Stimulated activated CD8-positive, alpha-beta memory T cell treated with anti-CD3 and anti-CD28 coated beads, Interleukin-2, amount 100 ng/mL, for 1 hour (primary cell): ENCODE data around the gene FLVCR2.

Experiments used
- DNase-seq, 2 donors: peaks; one replicate each; pipeline ENCODE4 v3.0.0-alpha.2; 2020; ENCODE audit warnings: low read depth in 2 of 2

Gene FLVCR2, protein sequence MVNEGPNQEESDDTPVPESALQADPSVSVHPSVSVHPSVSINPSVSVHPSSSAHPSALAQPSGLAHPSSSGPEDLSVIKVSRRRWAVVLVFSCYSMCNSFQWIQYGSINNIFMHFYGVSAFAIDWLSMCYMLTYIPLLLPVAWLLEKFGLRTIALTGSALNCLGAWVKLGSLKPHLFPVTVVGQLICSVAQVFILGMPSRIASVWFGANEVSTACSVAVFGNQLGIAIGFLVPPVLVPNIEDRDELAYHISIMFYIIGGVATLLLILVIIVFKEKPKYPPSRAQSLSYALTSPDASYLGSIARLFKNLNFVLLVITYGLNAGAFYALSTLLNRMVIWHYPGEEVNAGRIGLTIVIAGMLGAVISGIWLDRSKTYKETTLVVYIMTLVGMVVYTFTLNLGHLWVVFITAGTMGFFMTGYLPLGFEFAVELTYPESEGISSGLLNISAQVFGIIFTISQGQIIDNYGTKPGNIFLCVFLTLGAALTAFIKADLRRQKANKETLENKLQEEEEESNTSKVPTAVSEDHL

DNA sequence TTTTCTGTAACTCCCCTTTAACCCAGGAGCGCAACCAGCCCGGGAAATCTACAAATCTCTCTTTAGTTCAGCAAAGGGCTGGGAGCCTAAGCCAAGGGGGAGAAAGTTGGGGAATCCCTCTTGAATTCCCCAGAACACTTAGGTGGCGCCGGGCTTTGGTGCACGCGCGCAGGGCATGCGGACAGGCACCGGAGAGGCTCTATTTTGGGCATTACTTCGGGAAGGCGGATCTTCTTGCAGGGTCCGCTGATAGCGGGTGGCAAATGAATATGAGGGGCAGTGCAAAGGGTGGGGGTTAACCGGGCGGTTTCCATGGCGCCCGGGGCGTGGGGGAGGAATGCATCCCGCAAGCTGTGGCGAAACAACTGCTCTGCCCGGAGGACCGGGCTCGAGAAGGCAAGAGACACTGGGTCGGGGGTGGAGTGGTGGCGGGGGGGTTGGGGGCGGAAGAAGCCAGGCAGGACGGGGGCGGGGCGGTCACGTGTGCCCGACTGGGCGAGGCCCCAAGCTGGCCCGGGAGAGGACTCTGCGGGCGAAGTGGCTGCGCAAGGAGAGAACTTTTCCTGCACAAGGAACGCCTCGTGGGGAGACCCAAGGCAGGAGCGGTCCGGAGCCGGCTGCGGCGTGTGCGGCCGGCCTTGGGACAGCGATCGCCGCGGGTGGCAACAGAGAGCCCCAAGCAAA lies at the start of gene FLVCR2:
Gene FLVCR2 (plus strand): TSS at position 519 of the 684 bp plus-strand sequence. CDS start 353 bp downstream, outside the sequence.
- DNase-seq: peak; percentile 23 to 37

DNA sequence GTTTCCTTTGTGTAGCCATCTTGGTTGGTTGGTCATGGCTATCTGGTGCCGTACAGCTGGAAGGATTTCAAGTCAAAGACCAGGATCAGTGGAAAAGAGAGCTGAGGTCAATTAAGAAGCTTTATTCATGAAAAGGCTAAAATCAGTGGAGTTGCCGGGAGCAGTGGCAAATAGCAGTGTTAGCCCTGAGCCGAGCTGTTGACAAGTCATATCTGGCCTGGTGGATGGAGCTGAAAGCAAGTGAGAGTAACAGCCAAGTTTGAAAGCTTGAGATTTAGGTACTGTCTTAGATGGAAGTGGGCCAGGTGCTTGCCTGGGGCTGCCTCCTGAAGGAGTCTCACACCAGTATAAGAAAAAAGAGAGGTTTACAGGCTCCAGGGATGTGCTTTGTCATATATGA lies 47.2 kb upstream of the FLVCR2 start:
- DNase-seq: no peak

DNA sequence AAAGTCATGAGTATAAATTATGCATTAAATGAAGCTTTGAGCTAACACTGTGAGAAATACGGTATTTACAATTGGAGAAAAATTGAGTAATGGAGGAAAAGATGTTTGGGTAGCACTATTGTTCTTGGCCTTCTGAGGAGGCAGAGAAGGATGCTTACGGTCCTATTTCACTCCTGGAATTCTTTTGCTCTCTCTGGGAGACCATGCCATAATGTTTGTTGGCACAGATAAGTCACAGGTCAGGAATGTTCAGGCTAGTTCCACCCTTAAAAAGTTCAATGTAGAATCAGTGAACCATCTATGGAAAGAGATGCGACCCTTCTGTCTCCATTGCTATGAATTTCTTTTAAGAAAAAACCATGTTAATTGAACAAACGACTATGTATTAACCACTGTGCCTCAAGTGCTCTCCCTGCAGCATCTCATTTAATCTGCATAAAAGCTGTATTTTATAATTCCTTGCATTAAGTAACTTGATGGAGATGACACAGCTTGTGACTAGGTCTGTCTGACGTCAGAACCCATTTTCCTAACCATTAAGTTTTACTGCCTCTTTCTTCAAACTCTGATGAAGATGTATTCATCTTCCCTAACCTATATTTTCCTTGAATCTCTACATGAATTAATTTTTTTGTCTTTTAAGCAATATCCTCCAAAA lies 46.6 kb upstream of the FLVCR2 start:
- no peak for DNase-seq

DNA sequence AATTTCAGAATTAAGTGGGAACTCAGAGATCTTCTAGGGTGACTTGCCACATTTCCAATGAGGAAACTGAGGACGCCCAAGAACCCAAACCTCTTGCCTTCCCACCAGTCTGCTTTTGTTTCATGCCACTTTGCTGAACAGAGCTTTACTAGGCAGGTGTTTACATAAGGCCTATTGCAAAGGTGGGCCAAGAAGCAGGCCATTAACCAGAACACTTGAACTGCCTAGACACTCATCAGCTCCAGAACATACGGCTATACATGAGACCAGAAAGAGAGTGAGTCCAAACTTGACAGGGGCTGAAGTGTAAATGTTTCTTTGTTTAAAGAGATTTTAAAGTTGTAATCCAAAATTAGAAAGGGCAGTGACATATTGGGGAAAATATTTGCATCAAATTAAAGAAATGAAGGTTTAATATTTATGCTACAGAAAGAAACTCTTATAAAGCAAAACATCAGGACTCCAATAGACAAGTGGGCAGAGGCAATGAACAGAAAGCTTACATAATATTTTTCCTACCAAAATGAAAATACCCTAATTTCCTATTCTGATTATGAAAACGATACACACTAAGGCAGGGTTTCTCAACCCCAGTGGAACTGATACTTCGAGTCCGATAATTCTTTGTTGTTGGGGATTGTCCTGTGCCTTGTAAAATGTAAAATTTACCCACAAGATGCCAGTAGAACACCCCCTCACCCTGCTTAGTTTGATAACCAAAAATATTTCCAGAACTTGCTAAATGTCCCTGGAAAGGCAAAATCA lies 44.4 kb upstream of the FLVCR2 start:
- no peak for DNase-seq

DNA sequence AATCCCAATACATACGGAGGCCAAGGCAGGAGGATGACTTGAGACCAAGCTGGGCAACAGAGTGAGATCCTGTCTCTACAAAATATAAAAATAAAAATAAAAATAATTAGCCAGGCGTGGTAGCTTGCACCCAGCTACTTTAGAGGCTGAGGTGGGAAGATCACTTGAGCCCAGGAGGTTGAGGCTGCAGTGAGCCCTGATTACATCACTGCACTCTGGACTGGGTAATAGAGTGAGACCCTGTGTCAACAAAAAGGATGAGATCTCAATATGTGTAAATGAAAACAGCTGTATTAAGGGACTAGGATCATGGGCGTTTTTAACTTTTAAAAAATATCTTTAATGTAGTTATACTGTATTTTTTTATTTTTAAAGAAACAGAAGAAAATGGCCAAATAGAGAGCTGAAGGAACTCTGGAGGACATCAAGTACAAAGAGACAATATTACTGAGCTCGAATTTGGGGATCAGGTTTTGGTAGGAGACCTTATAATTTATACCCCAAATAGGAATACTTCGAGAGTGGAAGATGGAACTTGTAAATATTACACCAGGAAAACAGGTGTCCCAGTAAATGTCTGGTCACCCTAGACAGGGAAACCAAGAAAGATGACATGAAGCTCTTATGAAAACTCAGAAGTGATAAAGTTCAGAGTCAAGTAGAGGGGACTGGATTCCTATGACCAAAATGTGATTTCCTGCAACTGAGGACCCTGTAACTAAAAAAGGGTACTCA lies 43.1 kb upstream of the FLVCR2 start:
- no peak for DNase-seq

DNA sequence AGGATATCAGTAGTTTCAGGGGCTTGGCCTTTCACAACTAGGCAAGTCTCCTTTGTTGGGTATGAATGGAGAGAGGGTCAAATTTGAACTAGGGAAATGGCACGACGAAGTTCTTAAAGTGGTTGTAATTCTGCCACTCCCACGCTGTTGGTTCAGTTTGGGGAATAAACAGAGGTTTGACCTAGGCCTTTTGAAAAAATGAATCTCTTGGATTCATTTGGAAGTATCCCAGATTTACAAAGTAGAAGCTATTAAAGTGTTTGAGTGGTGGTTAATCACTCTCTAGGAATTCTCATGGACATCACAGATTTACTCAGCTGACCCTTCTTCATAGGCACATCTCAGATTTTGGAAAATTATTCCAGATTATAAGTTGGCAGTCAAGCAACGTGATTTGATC lies 41.3 kb upstream of the FLVCR2 start:
- no peak for DNase-seq

DNA sequence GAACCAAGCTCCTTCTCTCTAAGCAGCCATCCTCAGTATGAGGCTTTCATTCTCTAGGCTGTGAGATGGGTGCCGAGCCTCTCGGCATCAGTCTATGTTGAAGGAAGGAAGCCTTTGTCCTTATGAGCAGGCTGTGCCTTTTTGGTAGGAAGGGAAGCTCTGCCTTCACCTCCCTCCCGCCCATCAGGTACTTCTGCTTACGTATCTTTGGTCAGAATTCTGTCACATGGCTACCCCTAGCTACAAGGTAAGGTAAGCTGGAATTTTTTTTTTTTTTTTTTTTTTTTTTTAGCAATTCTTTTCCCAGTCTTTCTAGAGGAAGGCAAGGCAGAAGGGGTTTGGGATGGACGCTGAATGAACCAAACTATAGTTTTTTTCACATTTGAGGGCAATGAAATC lies 39.3 kb upstream of the FLVCR2 start:
- DNase-seq: no peak

DNA sequence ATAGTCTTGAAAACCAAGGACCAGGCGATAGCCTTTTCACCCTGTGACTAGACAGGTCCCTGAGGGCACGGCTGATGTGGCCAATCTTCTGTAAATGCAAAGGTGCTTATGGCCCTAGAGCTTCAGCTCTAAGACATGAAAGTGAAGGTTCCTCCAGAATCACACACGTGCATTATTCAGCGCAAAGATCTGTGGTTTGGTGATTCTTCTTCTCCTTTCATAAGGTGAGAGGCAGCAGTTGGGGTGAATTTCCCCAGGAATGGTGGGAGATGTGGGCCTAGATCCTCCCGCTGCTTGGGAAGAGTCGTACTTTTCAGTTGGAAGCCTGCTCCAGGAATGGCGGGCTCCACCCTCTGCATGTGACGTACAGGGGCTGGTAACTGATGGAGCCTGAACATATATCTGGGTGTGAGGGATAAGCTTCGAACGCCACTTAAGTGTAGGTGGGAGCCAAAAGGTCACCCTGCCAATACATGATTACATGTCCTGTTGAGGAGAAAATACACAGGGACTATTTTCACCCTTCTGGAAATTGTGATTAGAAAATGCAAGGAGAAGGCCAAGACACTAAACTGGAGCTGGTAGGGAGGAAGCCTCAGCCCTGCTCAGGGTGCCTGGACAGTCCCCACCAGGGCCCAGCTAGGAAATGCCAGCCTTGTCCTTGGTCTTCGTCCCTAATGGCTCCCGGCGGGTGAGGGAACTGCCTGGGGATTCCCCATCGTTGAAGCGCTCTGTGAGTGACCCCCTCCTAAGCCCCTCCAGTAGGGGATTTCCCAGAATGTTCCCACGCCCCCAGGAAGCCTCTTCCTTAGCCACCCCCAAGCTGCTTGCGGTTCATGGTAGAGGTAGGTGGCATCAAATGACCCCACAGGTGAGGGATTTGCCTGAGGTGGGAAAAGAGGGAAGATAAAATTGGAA lies 38.6 kb upstream of the FLVCR2 start:
- no peak for DNase-seq

DNA sequence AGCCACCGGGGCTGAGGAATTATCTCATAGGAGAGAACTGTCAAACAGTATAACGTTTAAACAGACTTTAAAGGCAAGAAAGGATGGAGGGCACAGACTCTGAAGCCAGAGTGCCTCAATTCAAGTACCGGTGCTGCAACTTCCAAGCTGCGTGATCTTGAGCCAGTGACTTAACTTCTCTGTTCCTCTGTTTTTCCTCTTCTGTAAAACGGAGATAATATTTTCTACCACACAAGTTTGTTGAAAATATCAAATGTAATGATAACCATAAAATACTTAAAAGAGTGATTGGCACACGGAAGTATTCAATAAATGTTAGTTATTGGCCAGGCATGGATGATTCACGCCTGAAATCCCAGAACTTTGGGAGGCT lies 38.0 kb upstream of the FLVCR2 start:
- DNase-seq: no peak

DNA sequence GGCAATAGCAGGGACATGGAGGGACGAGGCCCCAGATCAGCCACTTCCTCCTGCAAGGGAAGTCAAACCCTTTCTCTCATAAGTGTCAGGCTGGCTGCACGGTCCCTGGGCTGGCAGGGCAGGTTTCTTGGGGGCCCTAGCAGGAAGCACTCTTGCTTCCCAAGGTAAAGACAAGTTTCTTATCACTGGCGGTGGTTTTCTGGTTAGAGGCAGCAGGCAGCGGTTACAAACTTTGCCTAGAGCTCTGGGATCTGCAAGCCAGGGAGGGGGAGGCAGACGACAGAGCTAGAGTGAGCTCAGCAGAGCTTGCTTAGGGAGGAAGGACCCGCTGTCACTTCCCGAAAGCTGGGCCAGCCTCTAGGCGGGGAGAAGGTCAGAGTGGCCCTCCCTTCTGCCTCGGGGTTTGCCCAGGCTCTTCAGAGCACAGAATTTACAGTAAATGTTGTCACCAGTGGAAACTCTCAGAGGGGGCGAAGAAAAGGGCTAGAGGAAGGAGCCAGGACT lies 35.8 kb upstream of the FLVCR2 start:
- DNase-seq: peak; percentile 51 to 54

DNA sequence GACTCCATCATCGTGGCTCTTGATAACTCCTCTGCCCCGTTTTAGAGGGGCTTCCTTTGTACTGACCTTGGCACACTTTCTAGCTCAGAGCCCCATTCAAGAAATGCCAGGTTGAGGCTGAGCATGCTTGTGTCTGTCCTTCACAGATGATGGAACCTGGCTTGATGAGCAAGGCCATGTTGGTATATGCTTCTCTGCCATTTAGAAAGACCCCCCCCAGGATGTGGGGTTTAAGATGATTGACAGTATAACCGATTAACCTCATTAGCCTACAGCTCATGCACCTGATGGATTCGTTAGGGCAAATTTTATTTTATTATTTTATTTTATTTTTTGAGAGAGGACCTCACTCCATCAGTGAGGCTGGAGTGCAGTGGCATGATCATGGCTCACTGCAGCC lies 35.2 kb upstream of the FLVCR2 start:
- no peak for DNase-seq

DNA sequence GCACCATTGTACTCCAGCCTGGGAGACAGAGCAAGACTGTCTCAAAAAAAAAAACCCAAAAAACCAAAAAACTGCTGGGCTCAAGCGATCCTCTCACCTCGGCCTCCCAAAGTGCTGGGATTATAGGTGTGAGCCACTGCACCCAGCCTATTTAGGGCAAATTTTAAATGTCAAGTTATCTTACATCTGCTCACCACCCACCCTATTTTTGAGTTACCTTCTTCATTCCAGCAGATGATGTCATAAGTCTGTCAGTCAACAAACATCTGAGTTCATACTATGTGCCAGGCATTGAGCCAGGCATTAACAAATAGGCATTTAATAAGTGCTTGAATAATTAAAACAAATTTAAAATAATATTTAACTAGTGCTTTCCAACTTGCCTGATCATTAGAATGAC lies 34.6 kb upstream of the FLVCR2 start:
- no peak for DNase-seq

DNA sequence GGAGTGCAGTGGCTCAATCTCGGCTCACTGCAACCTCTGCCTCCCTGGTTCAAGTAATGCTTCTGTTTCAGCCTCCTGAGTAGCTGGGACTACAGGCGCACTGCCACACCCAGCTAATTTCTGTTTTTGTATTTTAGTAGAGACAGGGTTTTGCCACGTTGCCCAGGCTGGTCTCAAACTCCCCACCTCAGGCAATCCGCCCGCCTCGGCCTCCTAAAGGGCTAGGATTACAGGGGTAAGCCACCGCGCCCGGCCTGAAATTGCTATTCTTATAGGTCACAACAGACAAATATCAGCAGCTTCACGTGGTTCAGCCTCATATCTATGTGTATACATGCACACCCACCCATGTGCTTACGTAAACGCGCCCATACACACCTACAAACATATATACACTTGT lies 32.5 kb upstream of the FLVCR2 start:
- no peak for DNase-seq

DNA sequence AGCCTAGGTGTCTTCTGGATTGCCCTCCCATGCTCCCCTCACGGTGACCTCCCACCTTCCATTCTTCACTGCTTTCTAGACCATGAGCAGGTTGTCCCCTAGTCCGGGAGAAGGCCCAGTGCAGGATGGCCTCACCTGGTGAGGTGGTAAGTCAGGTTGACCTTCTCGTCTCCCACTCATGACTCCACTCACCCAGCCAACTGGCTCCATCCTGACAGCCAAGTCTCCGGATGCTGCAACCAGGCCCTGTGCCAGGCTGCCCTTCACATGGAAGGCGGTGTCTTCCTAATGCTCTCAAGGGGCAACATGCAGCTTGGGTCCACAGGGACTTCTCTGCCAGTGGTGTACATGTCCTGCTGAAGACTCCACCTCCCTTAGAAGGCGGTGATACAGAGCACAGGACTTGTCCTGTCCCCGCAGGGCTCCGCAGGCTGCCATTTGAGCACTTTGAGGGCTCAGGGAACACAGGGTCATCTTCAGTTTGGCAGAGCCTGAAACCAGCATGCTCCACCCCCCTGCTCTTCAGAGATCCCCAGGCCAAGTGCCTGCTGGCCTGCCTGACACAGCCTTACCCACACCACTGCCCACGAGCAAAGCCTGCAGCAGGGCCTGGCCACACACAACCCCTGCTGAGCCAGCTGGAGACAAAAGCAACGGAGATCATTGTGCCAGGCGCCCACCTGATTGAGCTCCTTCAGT lies 30.7 kb upstream of the FLVCR2 start:
- no peak for DNase-seq

DNA sequence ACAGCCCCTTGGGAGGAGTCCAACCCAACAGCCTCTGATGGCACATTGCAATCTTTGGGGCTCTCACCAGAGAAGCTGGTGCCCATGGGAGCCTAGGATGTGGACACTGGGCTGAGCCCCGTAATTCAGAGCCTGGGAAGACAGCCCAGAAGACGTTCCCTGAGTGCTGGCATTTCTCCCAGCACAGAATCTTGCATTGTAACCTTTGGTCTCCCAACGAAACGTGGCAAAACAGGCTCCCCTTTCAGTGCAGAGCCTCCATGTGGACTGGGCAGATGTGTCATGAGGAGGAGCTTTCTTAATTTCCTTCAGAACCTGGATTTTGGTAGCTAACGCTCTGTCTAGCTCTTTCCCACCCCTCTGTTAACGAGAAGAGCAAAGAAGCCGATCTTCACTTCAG lies 29.9 kb upstream of the FLVCR2 start:
- DNase-seq: no peak

DNA sequence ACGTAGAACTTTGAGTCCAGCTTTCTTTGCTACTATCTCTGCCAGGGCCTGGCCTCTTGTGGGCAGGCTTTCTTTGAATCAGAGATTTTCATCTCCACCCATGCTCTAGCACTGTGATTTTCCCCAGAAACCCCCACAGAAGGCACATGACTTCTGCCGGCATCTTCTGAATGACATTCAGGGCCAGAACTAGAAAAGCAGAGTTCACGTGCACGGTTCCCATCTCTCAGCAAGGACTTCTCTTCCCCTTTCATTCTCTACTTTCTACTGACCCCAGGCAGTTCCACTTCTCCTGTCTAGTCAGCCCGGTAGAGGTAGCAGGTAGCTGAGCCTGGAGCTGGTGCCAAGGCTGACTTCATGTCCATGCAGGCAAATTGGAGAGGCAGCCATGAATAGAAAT lies 29.3 kb upstream of the FLVCR2 start:
- DNase-seq: no peak

DNA sequence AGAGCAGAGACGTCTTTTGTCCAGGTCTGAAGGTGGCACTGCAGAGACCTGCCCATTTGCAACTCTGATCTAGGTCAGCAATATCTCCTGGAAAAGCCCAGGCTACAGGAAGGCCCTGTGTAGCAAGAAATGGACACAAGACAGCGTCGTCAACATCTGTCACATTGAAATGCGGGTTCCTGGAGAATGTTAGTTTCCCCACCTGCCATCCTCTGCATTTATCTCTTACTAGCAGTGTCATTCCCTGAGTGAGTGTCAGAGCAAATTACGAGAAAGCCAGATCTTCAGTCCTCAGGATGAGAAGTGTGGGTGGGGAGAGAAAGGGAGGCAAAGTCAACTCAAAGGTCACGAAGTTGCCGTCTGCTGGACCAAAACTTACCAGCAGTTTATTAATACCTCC lies 27.4 kb upstream of the FLVCR2 start:
- DNase-seq: no peak

DNA sequence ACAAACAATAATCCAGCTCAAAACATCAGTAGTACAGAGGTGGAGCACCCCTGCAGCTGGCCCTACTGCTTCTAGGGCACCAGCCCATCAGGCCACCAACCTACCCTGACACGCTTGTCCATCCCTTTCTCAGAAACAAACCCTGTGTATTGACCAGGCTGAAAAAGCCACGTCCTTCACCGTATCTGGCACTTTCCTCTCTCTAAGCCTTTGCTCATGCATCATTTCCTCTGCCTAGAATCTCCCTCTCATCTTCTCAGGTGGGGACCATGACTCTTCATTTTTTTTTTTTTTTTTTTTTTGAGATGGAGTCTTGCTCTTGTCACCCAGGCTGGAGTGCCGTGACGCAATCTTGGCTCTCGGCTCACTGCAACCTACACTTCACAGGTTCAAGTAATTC lies 25.3 kb upstream of the FLVCR2 start:
- no peak for DNase-seq

DNA sequence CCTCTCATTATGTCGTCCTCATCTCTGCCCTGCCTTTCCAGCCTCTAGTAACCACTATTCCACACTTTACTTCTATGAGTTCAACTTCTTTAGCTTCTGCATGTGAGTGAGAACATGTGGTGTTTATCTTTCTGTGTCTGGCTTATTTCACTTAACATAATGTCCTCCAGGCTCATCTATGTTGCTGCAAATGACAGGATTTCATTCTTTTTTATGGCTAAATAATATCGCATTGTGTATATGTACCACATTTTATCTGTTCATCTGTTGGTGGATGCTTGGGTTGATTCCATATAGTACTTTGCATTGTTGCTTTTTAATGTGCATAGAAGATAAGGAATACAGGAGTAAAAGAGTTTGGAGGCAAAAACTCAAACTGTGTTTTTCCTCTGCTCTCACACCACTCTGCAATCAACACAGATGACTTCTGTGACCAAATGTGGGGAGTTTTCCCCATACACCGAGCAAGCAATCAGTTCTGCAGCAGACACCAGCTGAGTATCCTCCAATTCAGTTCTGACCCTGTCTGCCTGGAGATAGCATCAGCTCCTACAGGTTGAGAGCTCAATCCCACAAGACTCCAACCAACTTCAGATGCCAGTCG lies 24.6 kb upstream of the FLVCR2 start:
- no peak for DNase-seq
